Measurements from ENCODE around the gene ACTR6.
A peak's percentile ranks its signal among the peaks of the same experiment; 100 is the strongest.

The ACTR6 gene

GRCh38 chr12:100158535-100158934, 42.1 kb upstream of the ACTR6 start:
- DNase-seq (ENCODE audit: low read depth), result no peak
- no peak overlapping the region for H3K4me3 ChIP-seq (ENCODE audit: low read depth, low read length)
- TF ChIP-seq CTCF (IDR thresholded peaks at IDR 0.05; ENCODE audit: control insufficient read depth, extremely low read depth, insufficient read depth), result no peak

- H3K4me3 ChIP-seq (ENCODE audit: low read depth, low read length), result no peak overlapping the region
- DNase-seq (ENCODE audit: low read depth), result no peak
- no peak for TF ChIP-seq CTCF (IDR thresholded peaks at IDR 0.05; ENCODE audit: control insufficient read depth, extremely low read depth, insufficient read depth)
Measured at GRCh38 chr12:100159391-100160104, 41.1 kb upstream of the ACTR6 start.

- H3K4me3 ChIP-seq (ENCODE audit: low read depth, low read length), result peak overlapping the region; percentile 42
- DNase-seq (ENCODE audit: low read depth), result peak; percentile 70
- TF ChIP-seq CTCF (IDR thresholded peaks at IDR 0.05; ENCODE audit: control insufficient read depth, extremely low read depth, insufficient read depth), result no peak; the same call in 1 of the 2 replicates
Measured at GRCh38 chr12:100163416-100164152, 37.0 kb upstream of the ACTR6 start.

GRCh38 chr12:100164153-100164704, 36.4 kb upstream of the ACTR6 start:
- DNase-seq (ENCODE audit: low read depth), result no peak
- peak overlapping the region; percentile 42; the same call in 1 of the 2 replicates for H3K4me3 ChIP-seq (ENCODE audit: low read depth, low read length)
- no peak for TF ChIP-seq CTCF (IDR thresholded peaks at IDR 0.05; ENCODE audit: control insufficient read depth, extremely low read depth, insufficient read depth)

GRCh38 chr12:100165356-100165755, 35.3 kb upstream of the ACTR6 start:
- no peak for DNase-seq (ENCODE audit: low read depth)
- no peak overlapping the region for H3K4me3 ChIP-seq (ENCODE audit: low read depth, low read length)
- no peak for TF ChIP-seq CTCF (IDR thresholded peaks at IDR 0.05; ENCODE audit: control insufficient read depth, extremely low read depth, insufficient read depth)

GRCh38 chr12:100166232-100166631, 34.4 kb upstream of the ACTR6 start:
- no peak overlapping the region for H3K4me3 ChIP-seq (ENCODE audit: low read depth, low read length)
- TF ChIP-seq CTCF (IDR thresholded peaks at IDR 0.05; ENCODE audit: control insufficient read depth, extremely low read depth, insufficient read depth), result no peak
- no peak for DNase-seq (ENCODE audit: low read depth)

All from LNCaP clone FGC (cell line).